NCI-H526 (cell line): Measurements from ENCODE around the gene SELPLG.
"Not testable (repeated sequence)": the region's sequence is repeated elsewhere in the genome, so short reads cannot be mapped to it uniquely, and the experiment has no call there.

Source experiments
- DNase-seq, 2 experiments: peaks; one replicate each; lab custom pipeline; 2025; lab: John Stamatoyannopoulos, UW

SELPLG gene

DNA sequence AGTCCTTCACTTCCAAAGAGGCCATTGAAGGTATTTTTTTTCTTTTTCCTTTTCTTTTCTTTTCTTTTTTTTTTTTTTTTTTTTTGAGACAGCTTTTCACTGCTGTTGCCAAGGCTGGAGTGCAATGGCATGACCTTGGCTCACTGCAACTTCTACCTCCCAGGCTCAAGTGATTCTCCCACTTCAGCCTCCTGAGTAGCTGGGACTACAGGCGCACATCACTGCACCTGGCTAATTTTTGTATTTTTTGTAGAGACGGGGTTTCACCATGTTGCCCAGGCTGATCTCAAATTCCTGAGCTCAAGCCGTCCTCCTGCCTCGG, 14.8 kb downstream of the SELPLG start:
- DNase-seq: not testable (repeated sequence)

DNA sequence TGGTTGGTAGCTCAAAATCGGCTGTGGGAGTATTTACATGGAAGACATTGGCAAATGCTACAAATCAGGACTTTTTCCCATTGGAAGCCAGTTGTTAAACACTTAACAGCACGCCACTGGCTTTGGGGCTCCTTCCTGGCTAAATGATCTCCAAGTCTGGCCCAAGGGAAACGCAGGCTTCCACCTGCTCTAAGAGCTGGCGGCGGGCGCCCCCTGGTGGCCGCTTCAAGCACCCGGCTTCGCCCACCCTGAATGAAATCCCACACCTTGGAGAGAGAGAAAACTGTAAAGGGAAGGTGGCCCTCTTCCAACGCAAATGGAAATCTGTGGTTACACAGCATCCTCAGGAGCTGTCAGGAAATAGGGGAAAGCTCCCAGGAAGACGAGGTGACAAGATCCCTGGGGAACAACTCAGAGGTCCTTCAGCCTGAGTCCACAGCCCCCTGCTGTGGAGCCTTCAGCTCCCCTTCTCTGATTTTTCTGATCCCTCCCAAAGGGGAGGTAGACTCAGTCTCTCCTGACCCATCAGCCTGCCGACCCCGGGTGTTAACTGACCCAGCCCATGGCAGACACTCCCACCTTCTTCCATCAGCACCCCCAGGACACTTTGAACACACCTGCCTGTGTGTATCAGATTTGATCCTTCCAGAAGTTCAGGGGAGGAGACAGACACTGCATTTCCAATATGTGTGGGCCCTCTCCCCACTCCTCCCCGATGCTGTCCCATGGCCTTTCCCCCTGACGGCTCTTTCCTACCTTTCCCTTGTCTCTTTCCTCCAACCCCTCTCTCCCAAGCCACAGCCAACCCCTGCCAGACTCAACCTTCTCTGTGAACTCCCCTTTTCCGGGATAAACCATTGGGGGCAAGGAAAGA, 15.4 kb downstream of the SELPLG start:
- peak; percentile 48 to 88 for DNase-seq

DNA sequence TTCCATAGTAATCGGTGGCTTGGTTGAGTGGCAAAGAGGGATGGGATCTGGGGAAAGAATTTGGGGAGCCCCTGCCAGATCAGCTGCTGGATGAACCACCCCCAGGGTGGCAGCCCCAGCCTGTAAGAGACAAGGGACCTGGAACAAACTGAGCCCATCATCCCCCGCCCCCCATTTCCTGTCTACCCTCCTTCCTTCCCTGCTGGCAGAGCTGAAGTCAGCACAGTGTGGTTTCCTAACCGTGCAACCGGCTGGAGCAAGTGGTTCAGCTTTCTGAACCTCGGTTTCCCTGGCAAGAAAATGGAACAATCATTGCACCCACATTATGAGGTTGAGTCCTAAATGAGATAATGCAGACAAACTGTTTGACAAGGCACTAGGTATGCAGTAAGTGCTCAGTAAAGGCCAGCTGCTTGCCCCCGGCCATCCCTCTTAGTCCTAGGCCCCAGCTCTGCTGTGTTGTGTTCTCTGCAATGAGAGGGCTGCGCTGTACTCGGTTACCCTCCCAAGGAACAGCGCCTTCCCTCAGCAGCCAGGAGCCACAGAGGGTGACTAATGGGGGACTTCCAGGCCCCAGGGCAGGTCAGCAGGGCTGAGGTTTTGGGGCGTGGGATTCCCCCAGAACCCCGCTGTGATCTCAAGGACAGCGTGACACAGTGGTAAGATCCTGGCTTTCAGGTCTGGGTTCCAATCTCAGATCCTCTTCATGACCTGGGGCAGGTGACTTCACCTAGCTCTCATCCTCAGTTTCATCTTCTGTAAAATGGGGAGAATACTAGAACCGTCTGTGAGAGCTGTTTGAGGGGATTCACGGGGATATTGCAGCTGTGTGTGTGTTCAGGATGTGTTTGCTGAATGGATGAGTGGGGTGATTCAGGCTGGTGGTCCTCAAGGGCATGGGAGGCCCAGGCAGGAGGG, 16.5 kb downstream of the SELPLG start:
- DNase-seq: no peak

DNA sequence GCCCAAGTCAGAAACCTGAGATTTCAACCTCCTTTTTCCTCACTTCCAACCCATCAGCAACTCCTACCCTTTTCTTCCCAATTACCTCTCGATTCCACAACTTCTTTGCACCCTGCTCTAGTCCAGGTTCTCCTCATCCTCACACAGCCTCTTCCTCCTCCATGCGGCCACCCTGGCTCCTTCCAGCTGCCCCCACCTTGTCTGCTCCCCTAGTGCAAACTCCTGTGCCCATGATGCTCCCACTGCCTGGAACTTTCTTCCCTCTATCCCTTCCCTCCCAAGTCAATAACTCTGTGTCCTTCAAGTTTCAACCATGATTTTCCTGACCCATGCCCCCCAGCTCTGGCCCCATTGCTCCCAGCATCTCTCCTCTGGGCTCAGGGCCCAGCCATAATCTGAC, 17.3 kb downstream of the SELPLG start:
- no peak for DNase-seq

DNA sequence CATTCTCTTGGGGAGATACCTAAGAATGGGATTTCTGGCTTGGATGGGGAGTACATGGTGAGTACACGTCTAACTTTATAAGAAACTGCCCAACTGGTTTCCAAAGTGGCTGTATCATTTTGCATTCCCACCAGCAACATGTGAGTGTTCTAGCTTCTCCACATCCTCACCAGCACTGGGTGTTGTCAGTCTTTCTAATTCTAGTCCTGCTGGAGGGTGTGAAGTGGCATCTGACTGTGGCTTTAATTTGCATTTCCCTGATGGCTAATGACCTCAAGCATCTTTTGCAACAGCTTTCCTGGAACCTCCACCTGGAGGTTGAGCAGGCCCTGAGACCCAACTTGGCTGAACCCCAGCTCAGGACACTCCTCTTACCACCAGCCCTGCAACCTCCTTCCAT, 17.8 kb downstream of the SELPLG start:
- DNase-seq: no peak

DNA sequence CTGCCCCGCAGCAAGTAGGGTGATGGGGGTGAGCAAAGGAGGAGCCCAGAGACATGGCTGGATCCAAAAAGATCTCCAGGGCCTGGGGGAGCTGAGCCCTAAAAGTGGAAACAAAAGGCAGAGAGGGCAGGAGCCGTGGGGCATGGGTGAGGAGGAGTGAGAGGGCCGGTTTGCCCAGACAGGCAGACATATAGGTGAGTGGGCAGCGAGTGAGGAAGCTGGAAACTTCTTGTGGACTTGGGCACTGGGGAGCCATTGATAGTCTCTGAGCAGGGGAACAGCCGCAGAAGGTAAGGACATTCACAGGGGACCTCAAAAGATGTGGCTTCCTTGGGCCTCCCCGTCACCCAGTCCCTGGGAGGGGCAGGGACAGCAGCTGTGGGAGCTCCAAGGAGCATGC, 19.1 kb downstream of the SELPLG start:
- DNase-seq: no peak

DNA sequence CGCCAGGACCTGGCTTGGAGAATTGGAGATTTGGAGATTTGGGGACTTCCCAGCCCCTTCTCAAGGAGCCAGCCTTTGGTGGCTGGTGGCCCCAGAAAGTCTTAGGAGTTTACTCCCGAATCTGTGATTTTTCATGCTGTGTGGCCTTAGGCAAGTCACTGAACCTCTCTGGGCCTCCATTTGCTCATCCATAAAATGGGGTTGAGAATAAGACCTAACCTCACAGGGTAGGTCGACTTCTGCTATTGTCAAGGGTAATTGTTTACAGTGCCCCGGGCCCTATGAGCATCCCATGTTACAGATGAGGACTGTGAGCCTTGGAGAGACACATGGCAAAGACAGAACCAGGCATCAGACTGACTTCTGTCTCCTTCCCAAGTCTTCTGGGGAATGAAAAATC, 19.7 kb downstream of the SELPLG start:
- no peak for DNase-seq

DNA sequence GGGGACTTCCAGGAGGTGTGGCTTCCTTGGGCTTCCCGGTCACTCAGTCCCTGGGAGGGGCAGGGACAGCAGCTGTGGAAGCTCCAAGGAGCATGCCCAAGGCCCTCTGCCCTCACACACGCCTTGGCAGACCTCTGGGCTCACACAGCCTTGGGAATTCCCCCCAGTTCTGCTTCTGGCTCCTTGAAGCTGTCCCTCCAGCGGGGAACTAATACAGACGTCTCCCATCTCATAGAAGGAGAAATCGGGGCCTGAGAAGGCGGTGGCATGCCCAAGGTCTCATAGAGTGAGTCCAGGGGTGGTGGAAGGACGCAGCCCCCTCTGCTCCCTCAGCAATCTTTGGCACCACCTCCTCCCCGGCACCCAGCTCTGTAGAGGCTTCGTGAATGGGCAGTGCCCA, 20.1 kb downstream of the SELPLG start:
- no peak for DNase-seq

DNA sequence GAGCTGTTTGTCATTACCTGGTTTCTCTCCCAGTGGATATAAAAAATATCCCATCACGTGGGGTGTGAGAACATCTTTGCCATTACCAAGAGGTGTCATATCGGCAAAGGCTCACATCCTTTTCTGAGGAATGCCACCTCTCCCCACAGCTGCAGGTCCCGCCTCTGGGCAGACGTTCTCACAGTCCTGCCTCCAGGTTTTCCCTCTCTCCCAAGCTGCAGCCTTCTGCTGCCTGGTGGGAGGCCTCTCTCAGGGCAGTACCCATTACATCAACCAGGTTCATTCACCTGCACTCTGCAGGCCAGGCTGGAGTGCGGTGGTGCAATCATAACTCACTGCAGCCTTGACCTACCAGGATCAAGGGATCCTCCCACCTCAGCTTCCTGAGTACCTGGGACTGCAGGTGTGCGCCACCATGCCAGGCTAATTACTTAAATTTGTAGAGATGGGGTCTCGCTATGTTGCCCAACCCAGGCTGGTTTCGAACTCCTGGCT, 20.9 kb downstream of the SELPLG start:
- DNase-seq: peak in 1 of 2 experiments; percentile 29

DNA sequence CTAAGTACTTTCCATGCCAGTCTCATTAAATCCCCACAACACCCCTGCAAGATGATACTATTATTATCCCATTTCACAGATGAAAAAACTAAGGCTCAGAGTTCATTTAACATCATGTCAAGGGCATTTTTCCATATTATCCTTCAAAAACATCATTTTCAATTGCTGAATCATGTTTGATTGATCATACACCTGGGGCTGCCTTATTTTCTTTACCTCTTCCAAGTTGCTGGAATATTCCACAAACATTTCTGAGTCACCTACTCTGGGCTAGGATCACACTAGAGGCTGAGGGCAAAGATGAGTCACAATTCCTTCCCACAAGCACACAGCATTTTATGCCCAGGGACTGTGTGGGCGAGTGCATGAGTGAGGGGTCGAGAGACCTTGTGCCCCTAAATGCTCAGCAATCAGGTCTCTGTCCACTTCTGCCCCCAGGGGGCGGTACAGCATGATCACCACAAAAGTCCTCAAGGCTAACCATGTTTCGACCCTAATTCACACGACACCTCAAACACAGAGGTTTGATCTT, 21.7 kb downstream of the SELPLG start:
- peak; percentile 19 to 58 for DNase-seq

DNA sequence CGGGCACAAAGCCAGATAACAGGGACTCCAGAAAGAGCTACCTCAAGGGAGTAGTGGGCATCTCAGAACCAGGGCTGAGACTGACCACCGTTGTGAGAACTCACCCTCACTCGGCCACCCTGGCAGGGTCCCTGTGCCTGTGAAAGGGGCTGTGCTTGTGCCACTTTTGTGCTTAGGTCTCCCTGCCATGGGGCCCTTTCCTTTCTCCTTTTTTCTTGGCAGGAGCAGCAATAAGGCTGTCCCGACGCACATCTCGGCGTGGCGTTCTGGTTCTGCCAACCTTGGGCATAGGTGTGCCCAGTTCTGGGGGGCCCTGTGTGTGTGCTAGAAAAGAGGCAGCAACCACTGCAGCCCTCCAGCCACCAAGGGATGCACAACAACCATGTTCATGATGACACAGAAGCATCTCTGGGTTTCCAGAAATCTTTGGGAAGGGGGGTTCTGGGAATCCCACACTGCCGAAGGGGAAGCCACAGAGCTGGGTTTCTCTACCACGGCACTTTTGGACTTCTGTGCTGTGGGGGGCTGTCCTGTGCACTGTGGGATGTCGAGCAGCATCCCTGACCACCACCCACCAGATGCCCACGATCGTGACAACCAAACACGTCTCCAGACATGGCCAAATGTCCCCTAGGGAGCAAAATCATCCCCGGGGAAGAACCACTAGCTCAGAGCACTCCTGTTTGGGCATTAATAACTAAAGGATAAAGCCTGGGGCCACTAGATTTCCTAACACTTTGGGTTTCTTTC, 22.7 kb downstream of the SELPLG start:
- DNase-seq: no peak

DNA sequence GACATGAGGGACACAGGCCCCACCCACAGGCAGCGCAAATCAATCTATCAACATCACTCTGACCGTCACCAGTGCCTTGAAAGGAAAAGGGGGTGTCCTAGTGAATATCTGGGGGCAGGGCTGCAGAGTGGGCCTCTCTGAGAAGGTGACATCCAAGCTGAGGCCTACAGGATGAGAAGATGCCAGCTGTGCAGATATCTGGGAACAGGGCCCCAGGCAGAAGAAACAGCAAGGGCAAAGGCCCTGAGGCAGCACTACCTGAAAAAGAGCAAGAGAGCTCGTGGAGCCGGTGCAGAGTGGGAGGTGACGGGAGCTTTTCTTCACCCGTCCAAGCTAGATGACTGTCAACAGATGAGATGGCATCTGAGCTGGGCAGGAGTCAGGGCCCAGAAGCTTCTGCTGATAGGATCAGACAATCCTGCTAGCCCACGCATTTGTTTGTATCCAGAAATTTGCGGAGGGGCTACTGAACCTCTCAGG, 23.3 kb downstream of the SELPLG start:
- DNase-seq: no peak

DNA sequence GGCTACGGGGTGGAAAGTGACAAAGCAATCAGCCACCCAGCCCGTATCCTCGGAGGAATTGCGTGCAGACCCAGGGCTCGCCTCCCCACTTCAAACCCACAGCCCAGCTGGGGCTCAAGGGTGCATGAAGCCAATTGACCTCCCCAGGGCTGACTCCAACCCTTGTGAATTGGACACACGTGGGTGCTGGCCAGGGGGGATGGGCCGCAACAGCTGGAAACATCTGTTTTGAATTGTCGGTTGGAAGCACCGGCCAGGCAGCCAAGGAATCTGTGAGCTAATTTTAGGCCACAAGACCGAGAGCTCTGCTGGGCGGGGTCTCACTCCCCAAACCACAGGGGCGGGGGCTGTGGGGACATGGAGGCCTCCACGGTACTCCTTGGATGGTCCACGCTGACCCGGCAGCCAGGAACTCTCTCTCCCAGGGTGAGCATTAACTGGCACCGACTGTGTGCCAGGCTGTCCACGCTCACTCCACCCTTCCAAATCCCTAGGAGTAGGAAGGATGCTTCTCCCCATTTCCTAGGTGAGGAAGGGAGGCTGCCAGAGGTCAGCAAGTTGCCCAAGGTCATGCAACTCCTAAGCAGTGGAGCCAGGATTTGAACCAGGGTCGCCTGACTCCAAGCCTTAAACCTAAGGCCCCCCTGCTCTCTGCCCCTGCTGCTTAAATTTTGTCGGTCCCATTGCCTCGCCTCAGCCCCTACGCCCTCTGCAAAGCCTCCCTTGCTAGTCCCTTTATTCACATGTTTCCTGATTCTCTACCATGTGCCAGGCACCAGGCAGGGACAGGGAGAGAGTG, 24.0 kb downstream of the SELPLG start:
- no peak for DNase-seq

DNA sequence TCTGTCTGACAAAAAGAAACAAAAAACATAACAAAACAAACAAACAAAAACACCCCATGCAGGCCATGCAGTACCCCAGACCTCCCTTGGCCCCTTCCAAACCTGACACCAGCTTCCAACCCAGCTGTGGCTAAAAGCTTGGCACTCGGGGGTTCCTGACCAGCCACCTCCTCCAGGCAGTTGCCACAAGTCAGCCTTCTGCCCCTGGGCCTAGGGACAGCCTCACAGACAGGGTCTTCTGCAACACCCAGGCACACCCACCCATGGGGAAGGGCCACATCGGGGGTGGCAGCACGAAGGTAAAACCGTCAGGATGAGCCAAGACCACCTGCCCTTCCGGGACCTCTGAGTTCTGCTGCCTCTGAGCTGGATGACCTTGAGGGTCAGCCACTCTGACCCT, 25.1 kb downstream of the SELPLG start:
- no peak for DNase-seq

DNA sequence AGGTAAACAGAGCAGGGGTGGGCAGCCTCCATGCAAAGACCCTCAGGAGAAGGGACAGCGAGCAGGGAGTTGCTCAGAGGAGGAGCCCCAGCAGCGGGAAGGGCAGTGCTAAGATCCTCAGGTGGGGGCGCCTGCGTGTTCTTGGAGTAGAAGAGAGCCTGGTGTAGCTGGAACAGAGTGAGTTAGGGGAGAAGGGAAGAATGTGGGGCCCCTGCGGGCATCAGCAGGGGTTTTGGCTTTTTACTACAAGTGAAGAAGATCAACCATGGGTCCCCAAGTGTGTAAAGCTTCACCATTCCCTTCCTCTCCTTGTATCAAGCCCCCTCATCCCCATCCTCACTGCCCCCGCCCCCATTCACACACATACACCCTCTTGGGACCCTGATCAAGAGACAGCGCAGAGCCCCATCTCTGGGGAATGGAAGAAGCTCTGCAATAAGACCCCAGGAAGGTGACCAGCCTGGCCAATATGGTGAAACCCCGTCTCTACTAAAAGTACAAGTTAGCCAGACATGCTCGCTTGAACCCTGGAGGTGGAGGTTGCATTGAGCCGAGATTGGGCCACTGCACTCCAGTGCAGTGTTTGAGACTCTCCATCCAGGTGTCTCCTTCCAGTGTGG, 25.6 kb downstream of the SELPLG start:
- DNase-seq: no peak

DNA sequence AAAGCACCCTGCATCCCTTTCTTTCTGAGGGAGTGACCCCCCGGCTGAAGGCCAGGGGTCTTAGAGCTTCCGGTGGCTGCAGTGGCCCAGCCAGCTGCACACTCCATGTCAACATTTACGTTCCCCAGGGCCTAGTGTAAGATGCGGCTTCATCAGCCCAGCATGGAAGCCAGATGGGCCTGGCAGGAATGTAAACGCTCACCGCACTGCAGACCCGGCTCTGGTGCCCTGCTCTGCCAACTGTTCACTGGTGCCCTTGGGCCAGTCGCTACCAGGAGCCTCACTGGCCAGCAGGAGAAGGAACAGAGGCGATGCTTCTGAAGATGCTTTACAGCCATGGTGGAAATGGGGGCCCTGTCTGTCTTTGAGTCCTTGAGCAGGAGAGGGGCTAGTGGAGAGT, 27.2 kb downstream of the SELPLG start:
- DNase-seq: no peak

DNA sequence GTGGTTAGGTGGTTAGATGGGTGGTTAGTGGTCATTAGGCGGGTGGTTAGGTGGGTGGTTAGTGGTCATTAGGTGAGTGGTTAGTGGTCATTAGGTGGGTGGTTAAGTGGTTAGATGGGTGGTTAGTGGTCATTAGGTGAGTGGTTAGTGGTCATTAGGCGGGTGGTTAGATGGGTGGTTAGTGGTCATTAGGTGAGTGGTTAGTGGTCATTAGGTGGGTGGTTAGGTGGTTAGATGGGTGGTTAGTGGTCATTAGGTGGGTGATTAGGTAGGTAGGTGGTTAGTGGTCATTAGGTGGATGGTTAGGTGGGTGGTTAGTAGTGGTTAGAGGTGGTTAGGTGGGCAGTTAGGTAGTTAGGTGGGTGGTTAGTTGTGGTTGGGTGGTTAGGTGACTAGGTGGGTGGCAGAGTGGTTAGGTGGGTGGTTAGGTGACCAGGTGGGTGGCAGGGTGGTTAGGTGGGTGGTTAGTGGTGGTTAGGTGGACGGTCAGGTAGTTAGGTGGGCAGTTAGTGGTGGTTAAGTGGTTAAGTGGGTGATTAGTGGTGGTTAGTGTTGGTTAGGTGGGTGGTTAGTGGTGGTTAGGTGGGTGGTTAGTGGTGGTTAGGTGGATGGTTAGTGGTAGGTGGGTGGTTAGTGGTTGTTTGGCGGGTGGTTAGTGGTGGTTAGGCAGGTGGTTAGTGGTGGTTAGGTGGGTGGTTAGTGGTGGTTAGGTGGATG, 27.8 kb downstream of the SELPLG start:
- no peak for DNase-seq

DNA sequence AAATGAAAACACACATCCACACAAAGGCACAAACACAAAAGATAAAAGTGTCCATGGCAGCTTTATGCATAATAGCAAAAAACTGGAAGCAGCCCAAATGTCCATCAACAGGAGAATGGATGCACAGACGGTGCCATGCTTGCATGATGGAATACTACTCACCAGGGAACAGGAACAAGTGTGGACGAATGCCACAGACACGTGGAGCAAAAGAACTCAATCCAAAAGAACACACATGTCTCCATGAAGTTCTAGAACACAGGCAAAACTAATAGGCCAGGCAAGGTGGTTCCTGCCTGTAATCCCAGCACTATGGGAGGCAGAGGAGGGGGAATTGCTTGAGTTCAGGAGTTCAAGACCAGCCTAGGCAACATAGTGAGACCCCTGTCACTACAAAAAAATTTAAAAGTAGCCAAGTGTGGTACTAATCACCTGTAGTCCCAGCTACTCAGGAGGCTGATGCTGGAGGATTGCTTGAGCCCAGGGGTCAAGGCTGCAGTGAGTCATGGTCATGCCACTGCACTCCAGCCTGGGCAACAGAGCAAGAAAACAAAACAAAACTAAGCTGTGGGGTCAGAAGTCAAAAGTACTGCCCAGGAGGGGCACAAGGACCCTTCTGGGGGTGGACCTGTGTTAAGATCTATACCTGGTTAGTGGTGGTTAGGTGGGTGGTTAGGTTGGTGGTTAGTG, 28.5 kb downstream of the SELPLG start:
- no peak for DNase-seq

DNA sequence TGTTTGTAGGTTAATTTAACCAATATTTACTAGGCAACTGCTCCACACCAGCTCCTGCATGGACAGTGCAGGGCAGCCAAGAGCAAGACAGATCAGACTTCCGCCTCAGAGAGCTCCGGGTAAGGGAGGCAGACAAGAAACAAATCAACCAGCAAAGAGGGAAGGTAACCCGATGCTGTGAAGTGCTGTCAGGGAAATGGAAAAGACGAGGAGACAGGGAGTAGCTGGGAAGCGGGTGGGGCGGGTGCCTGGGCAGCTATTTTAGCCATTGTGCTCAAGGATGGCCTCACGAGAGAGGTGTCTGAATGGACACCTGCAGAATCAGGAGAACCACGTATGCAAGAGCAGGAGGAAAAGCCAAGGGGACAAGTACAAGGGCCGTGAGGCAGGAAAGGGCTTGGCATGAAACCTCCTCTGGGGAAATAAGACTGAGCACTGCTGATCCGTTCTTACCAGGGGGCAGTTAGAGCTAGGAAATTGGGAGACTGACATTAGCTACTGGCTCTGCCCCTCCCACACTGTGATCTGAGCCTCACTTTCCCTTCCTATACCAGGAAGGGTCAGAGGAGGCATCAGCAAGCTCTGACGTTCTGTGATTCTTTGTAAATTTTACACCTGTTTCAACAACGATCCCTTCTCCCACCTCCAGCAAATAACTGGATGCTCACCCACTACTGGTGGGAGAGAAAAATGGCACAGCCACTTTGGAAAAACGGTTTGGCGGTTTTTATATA, 29.3 kb downstream of the SELPLG start:
- no peak for DNase-seq
